Measurements from ENCODE around the gene TRAM2.

TRAM2 gene

GRCh38 chr6:52580905-52581304, 4.0 kb upstream of the TRAM2 start:
- H3K4me2 ChIP-seq (ENCODE audit: insufficient read depth, low read length, poor library complexity, severe bottlenecking), result no peak overlapping the region
- no peak overlapping the region for H3K18ac ChIP-seq (ENCODE audit: low read length)
- no peaks in the 10 kb centered on the region for H3K79me1 ChIP-seq (ENCODE audit: low read depth, low read length)
- H3K4ac ChIP-seq (ENCODE audit: low read length), result no peak overlapping the region
- H4K8ac ChIP-seq (ENCODE audit: low read depth, low read length), result no peak overlapping the region
- peaks cover 0 to 10% of the 10 kb centered on the region in 2 donors for H3K36me3 ChIP-seq (replicated peaks in 1 of 2; ENCODE audit: control insufficient read depth in 2 of 2, insufficient read depth in 2 of 2, low read length in 2 of 2)
- peaks cover 2 to 6% of the 10 kb centered on the region in 2 donors for H3K4me1 ChIP-seq (ENCODE audit: control insufficient read depth in 2 of 2, insufficient read depth in 1 of 2, low read depth in 1 of 2, low read length in 2 of 2)
- no peak overlapping the region for H4K91ac ChIP-seq (ENCODE audit: low read depth, low read length, poor library complexity)
- no peak overlapping the region for H3K23ac ChIP-seq (ENCODE audit: low read depth, low read length, poor library complexity)
- H3K14ac ChIP-seq (ENCODE audit: low read length), result no peak overlapping the region
- no peak overlapping the region for H2AFZ ChIP-seq (ENCODE audit: low read length)
- no CpG with 5 or more reads among the region's 7 CpGs for WGBS, 2 donors (ENCODE audit: extremely low coverage in 2 of 2, insufficient read length in 2 of 2, insufficient replicate concordance in 1 of 2)
- no peak overlapping the region for H2BK15ac ChIP-seq (ENCODE audit: low read length)
- no peak overlapping the region for H3K4me3 ChIP-seq (ENCODE audit: low read length in 2 of 2)
- H3K27me3 ChIP-seq (ENCODE audit: control insufficient read depth in 3 of 3, insufficient read depth in 3 of 3, low read depth in 1 of 3, low read length in 3 of 3), result no peaks in the 10 kb centered on the region
- H2AK5ac ChIP-seq (ENCODE audit: low read depth, low read length), result no peak overlapping the region
- H2BK12ac ChIP-seq (ENCODE audit: low read length), result no peak overlapping the region
- no peak overlapping the region for H3K9ac ChIP-seq (ENCODE audit: low read depth, low read length, poor library complexity)
- no peak overlapping the region for H2BK5ac ChIP-seq (ENCODE audit: low read length)
- DNase-seq (ENCODE audit: low spot score), result no peak
- no peak overlapping the region for H2BK120ac ChIP-seq (ENCODE audit: low read depth, low read length)
- H3K9me3 ChIP-seq (replicated peaks in 1 of 2; ENCODE audit: control insufficient read depth in 2 of 2, insufficient read depth in 1 of 2, low read depth in 1 of 2, low read length in 2 of 2), result peaks cover 1 to 2% of the 10 kb centered on the region in 2 donors
- no peak overlapping the region for H3K27ac ChIP-seq (replicated peaks; ENCODE audit: low read length)

- no peak overlapping the region for H3K4me2 ChIP-seq (ENCODE audit: insufficient read depth, low read length, poor library complexity, severe bottlenecking)
- H3K9ac ChIP-seq (ENCODE audit: low read depth, low read length, poor library complexity), result no peak overlapping the region
- peaks cover 1 to 2% of the 10 kb centered on the region in 2 donors for H3K9me3 ChIP-seq (replicated peaks in 1 of 2; ENCODE audit: control insufficient read depth in 2 of 2, insufficient read depth in 1 of 2, low read depth in 1 of 2, low read length in 2 of 2)
- no peak overlapping the region for H2BK5ac ChIP-seq (ENCODE audit: low read length)
- peaks cover 0 to 10% of the 10 kb centered on the region in 2 donors for H3K36me3 ChIP-seq (replicated peaks in 1 of 2; ENCODE audit: control insufficient read depth in 2 of 2, insufficient read depth in 2 of 2, low read length in 2 of 2)
- H4K91ac ChIP-seq (ENCODE audit: low read depth, low read length, poor library complexity), result no peak overlapping the region
- peak overlapping the region; percentile 23 for H4K8ac ChIP-seq (ENCODE audit: low read depth, low read length)
- no peak overlapping the region for H3K23ac ChIP-seq (ENCODE audit: low read depth, low read length, poor library complexity)
- no peak overlapping the region for H3K4ac ChIP-seq (ENCODE audit: low read length)
- WGBS, 2 donors (ENCODE audit: extremely low coverage in 2 of 2, insufficient read length in 2 of 2, insufficient replicate concordance in 1 of 2), result no CpG with 5 or more reads among the region's 6 CpGs
- no peak overlapping the region for H2BK12ac ChIP-seq (ENCODE audit: low read length)
- H3K14ac ChIP-seq (ENCODE audit: low read length), result no peak overlapping the region
- no peak overlapping the region for H2AFZ ChIP-seq (ENCODE audit: low read length)
- H2BK15ac ChIP-seq (ENCODE audit: low read length), result no peak overlapping the region
- no peak overlapping the region for H3K4me3 ChIP-seq (ENCODE audit: low read length in 2 of 2)
- H3K27me3 ChIP-seq (ENCODE audit: control insufficient read depth in 3 of 3, insufficient read depth in 3 of 3, low read depth in 1 of 3, low read length in 3 of 3), result no peaks in the 10 kb centered on the region
- no peak for DNase-seq (ENCODE audit: low spot score)
- no peak overlapping the region for H3K27ac ChIP-seq (replicated peaks; ENCODE audit: low read length)
- no peak overlapping the region for H2AK5ac ChIP-seq (ENCODE audit: low read depth, low read length)
- H3K18ac ChIP-seq (ENCODE audit: low read length), result no peak overlapping the region
- H2BK120ac ChIP-seq (ENCODE audit: low read depth, low read length), result no peak overlapping the region
- no peaks in the 10 kb centered on the region for H3K79me1 ChIP-seq (ENCODE audit: low read depth, low read length)
- peaks cover 6 to 15% of the 10 kb centered on the region in 2 donors for H3K4me1 ChIP-seq (ENCODE audit: control insufficient read depth in 2 of 2, insufficient read depth in 1 of 2, low read depth in 1 of 2, low read length in 2 of 2)
These were observed 2.3 kb upstream of the TRAM2 start for GRCh38 chr6:52579006-52579660.

- no peak overlapping the region for H2BK120ac ChIP-seq (ENCODE audit: low read depth, low read length)
- peaks cover 0 to 10% of the 10 kb centered on the region in 2 donors for H3K36me3 ChIP-seq (replicated peaks in 1 of 2; ENCODE audit: control insufficient read depth in 2 of 2, insufficient read depth in 2 of 2, low read length in 2 of 2)
- no CpG with 5 or more reads among the region's 9 CpGs for WGBS, 2 donors (ENCODE audit: extremely low coverage in 2 of 2, insufficient read length in 2 of 2, insufficient replicate concordance in 1 of 2)
- peaks cover 1 to 2% of the 10 kb centered on the region in 2 donors for H3K9me3 ChIP-seq (replicated peaks in 1 of 2; ENCODE audit: control insufficient read depth in 2 of 2, insufficient read depth in 1 of 2, low read depth in 1 of 2, low read length in 2 of 2)
- peak overlapping the region; percentile 65 to 83 for H3K4me3 ChIP-seq (ENCODE audit: low read length in 2 of 2)
- peaks cover 2% of the 10 kb centered on the region for H3K79me1 ChIP-seq (ENCODE audit: low read depth, low read length)
- peaks cover 17 to 24% of the 10 kb centered on the region in 2 donors for H3K4me1 ChIP-seq (ENCODE audit: control insufficient read depth in 2 of 2, insufficient read depth in 1 of 2, low read depth in 1 of 2, low read length in 2 of 2)
- H2BK12ac ChIP-seq (ENCODE audit: low read length), result no peak overlapping the region
- no peak overlapping the region for H3K23ac ChIP-seq (ENCODE audit: low read depth, low read length, poor library complexity)
- peak overlapping the region; percentile 62 for H3K4me2 ChIP-seq (ENCODE audit: insufficient read depth, low read length, poor library complexity, severe bottlenecking)
- H2AFZ ChIP-seq (ENCODE audit: low read length), result peak overlapping the region; percentile 88
- no peak overlapping the region for H3K4ac ChIP-seq (ENCODE audit: low read length)
- peak overlapping the region; percentile 89 for H3K27ac ChIP-seq (replicated peaks; ENCODE audit: low read length)
- H4K91ac ChIP-seq (ENCODE audit: low read depth, low read length, poor library complexity), result no peak overlapping the region
- H2AK5ac ChIP-seq (ENCODE audit: low read depth, low read length), result no peak overlapping the region
- H4K8ac ChIP-seq (ENCODE audit: low read depth, low read length), result no peak overlapping the region
- H2BK15ac ChIP-seq (ENCODE audit: low read length), result no peak overlapping the region
- no peak overlapping the region for H3K18ac ChIP-seq (ENCODE audit: low read length)
- H3K9ac ChIP-seq (ENCODE audit: low read depth, low read length, poor library complexity), result no peak overlapping the region
- H3K14ac ChIP-seq (ENCODE audit: low read length), result no peak overlapping the region
- DNase-seq (ENCODE audit: low spot score), result no peak
- no peaks in the 10 kb centered on the region for H3K27me3 ChIP-seq (ENCODE audit: control insufficient read depth in 3 of 3, insufficient read depth in 3 of 3, low read depth in 1 of 3, low read length in 3 of 3)
- peak overlapping the region; percentile 78 for H2BK5ac ChIP-seq (ENCODE audit: low read length)
These were observed 1.1 kb upstream of the TRAM2 start for GRCh38 chr6:52577778-52578463.

GRCh38 chr6:52576392-52577021, 353 bp downstream of the TRAM2 start:
- H3K4me1 ChIP-seq (ENCODE audit: control insufficient read depth in 2 of 2, insufficient read depth in 1 of 2, low read depth in 1 of 2, low read length in 2 of 2), result peaks cover 22 to 31% of the 10 kb centered on the region in 2 donors
- WGBS, 2 donors (ENCODE audit: extremely low coverage in 2 of 2, insufficient read length in 2 of 2, insufficient replicate concordance in 1 of 2), result no CpG with 5 or more reads among the region's 51 CpGs
- peak overlapping the region; percentile 93 for H3K18ac ChIP-seq (ENCODE audit: low read length)
- H3K14ac ChIP-seq (ENCODE audit: low read length), result peak overlapping the region; percentile 73
- H3K79me1 ChIP-seq (ENCODE audit: low read depth, low read length), result peaks cover 2% of the 10 kb centered on the region
- no peak overlapping the region for H4K8ac ChIP-seq (ENCODE audit: low read depth, low read length)
- peak overlapping the region; percentile 85 for H3K4me2 ChIP-seq (ENCODE audit: insufficient read depth, low read length, poor library complexity, severe bottlenecking)
- peak overlapping the region; percentile 82 for H2AK5ac ChIP-seq (ENCODE audit: low read depth, low read length)
- H2BK12ac ChIP-seq (ENCODE audit: low read length), result no peak overlapping the region
- no peak overlapping the region for H2BK120ac ChIP-seq (ENCODE audit: low read depth, low read length)
- H3K36me3 ChIP-seq (replicated peaks in 1 of 2; ENCODE audit: control insufficient read depth in 2 of 2, insufficient read depth in 2 of 2, low read length in 2 of 2), result peaks cover 0 to 5% of the 10 kb centered on the region in 2 donors
- H2BK5ac ChIP-seq (ENCODE audit: low read length), result peak overlapping the region; percentile 70
- H4K91ac ChIP-seq (ENCODE audit: low read depth, low read length, poor library complexity), result no peak overlapping the region
- H2BK15ac ChIP-seq (ENCODE audit: low read length), result peak overlapping the region; percentile 73
- H3K4ac ChIP-seq (ENCODE audit: low read length), result peak overlapping the region; percentile 60
- H2AFZ ChIP-seq (ENCODE audit: low read length), result peak overlapping the region; percentile 94
- peak overlapping the region; percentile 93 for H3K9ac ChIP-seq (ENCODE audit: low read depth, low read length, poor library complexity)
- peaks cover 1 to 2% of the 10 kb centered on the region in 2 donors for H3K9me3 ChIP-seq (replicated peaks in 1 of 2; ENCODE audit: control insufficient read depth in 2 of 2, insufficient read depth in 1 of 2, low read depth in 1 of 2, low read length in 2 of 2)
- H3K23ac ChIP-seq (ENCODE audit: low read depth, low read length, poor library complexity), result peak overlapping the region; percentile 78
- no peaks in the 10 kb centered on the region for H3K27me3 ChIP-seq (ENCODE audit: control insufficient read depth in 3 of 3, insufficient read depth in 3 of 3, low read depth in 1 of 3, low read length in 3 of 3)
- peak; percentile 63 for DNase-seq (ENCODE audit: low spot score)
- H3K27ac ChIP-seq (replicated peaks; ENCODE audit: low read length), result peak overlapping the region; percentile 52
- peak overlapping the region; percentile 65 to 89 for H3K4me3 ChIP-seq (ENCODE audit: low read length in 2 of 2)
